HL-60 (cell line): ENCODE data around the gene IL25.
"Not testable (repeated sequence)": the region's sequence is repeated elsewhere in the genome, so short reads cannot be mapped to it uniquely, and the experiment has no call there.

Experiments used
- DNase-seq, 2 experiments: peaks; one replicate each; pipeline ENCODE4 v3.0.0-alpha.2; 2010 to 2020; ENCODE audit warnings: low read depth in 1 of 2, low spot score in 1 of 2
- H3K27ac ChIP-seq: fragments of 250-450 bp; sonication (Bioruptor Pico); replicated peaks from 2 replicates; pipeline ENCODE4 v1.5.1; 2020; ENCODE audit warnings: mild to moderate bottlenecking, moderate library complexity
- H3K27me3 ChIP-seq: fragments of 250-450 bp; sonication (Bioruptor Pico); 2 replicates; pipeline ENCODE4 v1.5.1; 2021; ENCODE audit warnings: mild to moderate bottlenecking, moderate library complexity; ENCODE audit not compliant: insufficient read depth, poor library complexity, severe bottlenecking
- H3K4me3 ChIP-seq: replicated peaks from 2 replicates; pipeline ENCODE4 v1.5.1; 2011; ENCODE audit warnings: mild to moderate bottlenecking, control low read depth, low read length; ENCODE audit not compliant: insufficient read depth
- CTCF ChIP-seq: IDR thresholded peaks from one replicate; pipeline ENCODE4 v1.5.1; 2011; ENCODE audit warnings: low read length, control low read depth, inconsistent platforms; ENCODE audit not compliant: insufficient read depth
- GABPA ChIP-seq: IDR thresholded peaks from 2 replicates; pipeline ENCODE4 v1.6.1; 2012; ENCODE audit warnings: low read depth
- POLR2AphosphoS5 ChIP-seq: IDR thresholded peaks from 2 replicates; pipeline ENCODE4 v1.6.1; 2012; ENCODE audit warnings: low read depth
- REST ChIP-seq: IDR thresholded peaks from 2 replicates; pipeline ENCODE4 v1.6.1; 2012; ENCODE audit warnings: low read depth; ENCODE audit not compliant: insufficient replicate concordance
- SPI1 ChIP-seq: IDR thresholded peaks from 2 replicates; pipeline ENCODE4 v1.6.1; 2012; ENCODE audit warnings: low read depth, mild to moderate bottlenecking, borderline replicate concordance

IL25 gene

GRCh38 chr14:23388996-23389395 lies 16.4 kb downstream of the IL25 start:
- Histone ChIP-seq H3K4me3 (no peak overlapping the region), H3K27me3 (no peaks in the 10 kb centered on the region), H3K27ac (no peak overlapping the region)
- DNase-seq, result no peak
- TF ChIP-seq POLR2AphosphoS5, result no peak
- TF ChIP-seq REST, result no peak
- TF ChIP-seq GABPA, result no peak
- no peak for TF ChIP-seq SPI1
- no peak for TF ChIP-seq CTCF

GRCh38 chr14:23389396-23389795 lies 16.8 kb downstream of the IL25 start:
- TF ChIP-seq REST (no peak), CTCF (no peak), POLR2AphosphoS5 (no peak), SPI1 (no peak), GABPA (no peak)
- no peak for DNase-seq
- Histone ChIP-seq H3K27ac (no peak overlapping the region), H3K27me3 (no peaks in the 10 kb centered on the region), H3K4me3 (no peak overlapping the region)

- DNase-seq, H3K27me3 ChIP-seq, H3K27ac ChIP-seq, H3K4me3 ChIP-seq: not testable (repeated sequence)
Measured at GRCh38 chr14:23389871-23390270, 17.3 kb downstream of the IL25 start.

- Histone ChIP-seq H3K27ac (no peak overlapping the region), H3K27me3 (no peaks in the 10 kb centered on the region), H3K4me3 (no peak overlapping the region)
- TF ChIP-seq GABPA (no peak), POLR2AphosphoS5 (no peak), SPI1 (no peak), CTCF (no peak), REST (no peak)
- DNase-seq, result no peak
Measured at GRCh38 chr14:23392613-23393012, 20.0 kb downstream of the IL25 start.
